KMS-11 (cell line): ENCODE data around the gene OBSCN.

Source experiments
- H2AFZ ChIP-seq: fragments of 200-600 bp; sonication (generic); 2 replicates; pipeline ENCODE4 v1.6.1; 2016; ENCODE audit warnings: antibody characterized with exemption, mixed run types, low read depth
- H3K27ac ChIP-seq: fragments of 200-600 bp; sonication (generic); 2 replicates; pipeline ENCODE4 v1.6.1; 2016; ENCODE audit warnings: mild to moderate bottlenecking, mixed run types
- H3K27me3 ChIP-seq: fragments of 200-600 bp; sonication (generic); 2 replicates; pipeline ENCODE4 v1.6.1; 2017; ENCODE audit warnings: mild to moderate bottlenecking, low read depth, mixed run types, moderate library complexity; ENCODE audit not compliant: insufficient read depth
- H3K36me3 ChIP-seq: fragments of 200-600 bp; sonication (generic); 2 replicates; pipeline ENCODE4 v1.6.1; 2017; ENCODE audit warnings: mild to moderate bottlenecking, mixed run types; ENCODE audit not compliant: insufficient read depth
- H3K4me1 ChIP-seq: fragments of 200-600 bp; sonication (generic); 2 replicates; pipeline ENCODE4 v1.6.1; 2016; ENCODE audit warnings: mild to moderate bottlenecking, low read depth, mixed run types; ENCODE audit not compliant: poor library complexity, severe bottlenecking
- H3K4me2 ChIP-seq: fragments of 200-600 bp; sonication (generic); 2 replicates; pipeline ENCODE4 v1.7.0; 2016; ENCODE audit warnings: mild to moderate bottlenecking, mixed run types
- H3K4me3 ChIP-seq: fragments of 200-600 bp; sonication (generic); IDR thresholded peaks from 2 replicates; pipeline ENCODE4 v1.6.1; 2017; ENCODE audit warnings: low read depth, low read length, mixed read lengths; ENCODE audit not compliant: insufficient read depth
- H3K79me2 ChIP-seq: fragments of 200-600 bp; sonication (generic); 2 replicates; pipeline ENCODE4 v1.6.1; 2016; ENCODE audit warnings: low read depth, mixed run types; ENCODE audit not compliant: insufficient read depth
- H3K9ac ChIP-seq: fragments of 200-600 bp; sonication (generic); 2 replicates; pipeline ENCODE4 v1.6.1; 2016; ENCODE audit warnings: mild to moderate bottlenecking, mixed run types
- H4K20me1 ChIP-seq: fragments of 200-600 bp; sonication (generic); 2 replicates; pipeline ENCODE4 v1.6.1; 2016; ENCODE audit warnings: mild to moderate bottlenecking, mixed run types; ENCODE audit not compliant: insufficient read depth
- CTCF ChIP-seq: fragments of 200-600 bp; sonication (generic); conservative IDR thresholded peaks from 2 replicates; pipeline ENCODE4 v1.6.1; 2017; ENCODE audit warnings: low read depth, mild to moderate bottlenecking, antibody characterized with exemption, low read length, moderate library complexity, mixed read lengths

OBSCN gene

GRCh38 chr1:228198977-228199590, 8.8 kb upstream of the OBSCN start:
- H3K27me3 ChIP-seq: no peaks in the 10 kb centered on the region
- H3K27ac ChIP-seq: no peak overlapping the region
- no peaks in the 10 kb centered on the region for H4K20me1 ChIP-seq
- TF ChIP-seq CTCF: no peak
- no peak overlapping the region for H2AFZ ChIP-seq
- H3K4me2 ChIP-seq: no peak overlapping the region
- no peak overlapping the region for H3K9ac ChIP-seq
- no peaks in the 10 kb centered on the region for H3K4me1 ChIP-seq
- no peak overlapping the region for H3K4me3 ChIP-seq
- H3K79me2 ChIP-seq: no peaks in the 10 kb centered on the region
- no peaks in the 10 kb centered on the region for H3K36me3 ChIP-seq

GRCh38 chr1:228204958-228205357, 2.9 kb upstream of the OBSCN start:
- H3K9ac ChIP-seq: no peak overlapping the region
- H3K4me3 ChIP-seq: no peak overlapping the region
- no peak for TF ChIP-seq CTCF
- H4K20me1 ChIP-seq: no peaks in the 10 kb centered on the region
- H3K4me1 ChIP-seq: no peaks in the 10 kb centered on the region
- H3K79me2 ChIP-seq: no peaks in the 10 kb centered on the region
- no peaks in the 10 kb centered on the region for H3K36me3 ChIP-seq
- H2AFZ ChIP-seq: no peak overlapping the region
- no peak overlapping the region for H3K4me2 ChIP-seq
- no peak overlapping the region for H3K27ac ChIP-seq
- no peaks in the 10 kb centered on the region for H3K27me3 ChIP-seq

- no peak for TF ChIP-seq CTCF
- Histone ChIP-seq H3K36me3 (no peaks in the 10 kb centered on the region), H3K4me3 (no peak overlapping the region), H3K79me2 (no peaks in the 10 kb centered on the region), H4K20me1 (no peaks in the 10 kb centered on the region), H3K9ac (no peak overlapping the region), H3K27ac (no peak overlapping the region), H3K4me2 (no peak overlapping the region), H2AFZ (no peak overlapping the region), H3K4me1 (no peaks in the 10 kb centered on the region), H3K27me3 (no peaks in the 10 kb centered on the region)
Observed at GRCh38 chr1:228205526-228206436, 2.1 kb upstream of the OBSCN start.

- Histone ChIP-seq H3K4me3 (no peak overlapping the region), H3K36me3 (no peaks in the 10 kb centered on the region), H4K20me1 (no peaks in the 10 kb centered on the region), H3K27me3 (no peaks in the 10 kb centered on the region), H3K27ac (no peak overlapping the region), H3K4me2 (no peak overlapping the region), H3K9ac (no peak overlapping the region), H2AFZ (no peak overlapping the region), H3K4me1 (no peaks in the 10 kb centered on the region), H3K79me2 (no peaks in the 10 kb centered on the region)
- no peak for TF ChIP-seq CTCF
Observed at GRCh38 chr1:228206582-228207351, 1.1 kb upstream of the OBSCN start.
